Inflammatory macrophage treated with lipopolysaccharide for 4 hours (primary cell): ENCODE data around the gene SYNE3.
"Not testable (repeated sequence)": the region's sequence is repeated elsewhere in the genome, so short reads cannot be mapped to it uniquely, and the experiment has no call there.

Experiments used
- DNase-seq: peaks from one replicate; pipeline ENCODE4 v3.0.0-alpha.2; 2020

SYNE3 gene

GRCh38 chr14:95523051-95523814 lies 6.8 kb upstream of the SYNE3 start:
- DNase-seq, result peak; percentile 44

GRCh38 chr14:95522556-95522955 lies 6.1 kb upstream of the SYNE3 start:
- peak; percentile 65 for DNase-seq

GRCh38 chr14:95522116-95522515 lies 5.7 kb upstream of the SYNE3 start:
- DNase-seq, result peak; percentile 44

GRCh38 chr14:95521001-95521400 lies 4.6 kb upstream of the SYNE3 start:
- DNase-seq, result no peak

- DNase-seq, result peak; percentile 63
Measured at GRCh38 chr14:95520346-95520745, 3.9 kb upstream of the SYNE3 start.

GRCh38 chr14:95519699-95520098 lies 3.2 kb upstream of the SYNE3 start:
- DNase-seq, result peak; percentile 89

- DNase-seq, result peak; percentile 69
Measured at GRCh38 chr14:95518045-95518751, 1.7 kb upstream of the SYNE3 start.

GRCh38 chr14:95515596-95516552 lies 576 bp downstream of the SYNE3 start:
- DNase-seq, result peak; percentile 91

GRCh38 chr14:95515080-95515489 lies 1.4 kb downstream of the SYNE3 start:
- DNase-seq, result no peak

- no peak for DNase-seq
Measured at GRCh38 chr14:95514131-95515079, 2.0 kb downstream of the SYNE3 start.

- no peak for DNase-seq
Measured at GRCh38 chr14:95513291-95513690, 3.2 kb downstream of the SYNE3 start.

GRCh38 chr14:95511687-95512086 lies 4.8 kb downstream of the SYNE3 start:
- DNase-seq, result no peak

- no peak for DNase-seq
Measured at GRCh38 chr14:95510804-95511203, 5.6 kb downstream of the SYNE3 start.

GRCh38 chr14:95510344-95510743 lies 6.1 kb downstream of the SYNE3 start:
- not testable (repeated sequence) for DNase-seq

GRCh38 chr14:95509495-95509894 lies 7.0 kb downstream of the SYNE3 start:
- DNase-seq, result no peak

- DNase-seq, result no peak
Measured at GRCh38 chr14:95508377-95508776, 8.1 kb downstream of the SYNE3 start.

- no peak for DNase-seq
Measured at GRCh38 chr14:95507701-95508103, 8.7 kb downstream of the SYNE3 start.

- peak; percentile 93 for DNase-seq
Measured at GRCh38 chr14:95507174-95507573, 9.3 kb downstream of the SYNE3 start.

- DNase-seq, result no peak
Measured at GRCh38 chr14:95505030-95505589, 11.3 kb downstream of the SYNE3 start.

- DNase-seq, result no peak
Measured at GRCh38 chr14:95504135-95505029, 12.1 kb downstream of the SYNE3 start.
